Measurements from ENCODE around the gene MINAR1. TPM values are rescaled to one million over a fixed set of nuclear protein-coding genes. Genes with fewer than 3 reads are reported as not detected.

The MINAR1 gene
- total and polyA plus RNA-seq, 2 of the 13 experiments (the other 11 are each of a cell fraction or from before 2014, with no cell fraction given): 0.15 to 0.16 TPM

DNA sequence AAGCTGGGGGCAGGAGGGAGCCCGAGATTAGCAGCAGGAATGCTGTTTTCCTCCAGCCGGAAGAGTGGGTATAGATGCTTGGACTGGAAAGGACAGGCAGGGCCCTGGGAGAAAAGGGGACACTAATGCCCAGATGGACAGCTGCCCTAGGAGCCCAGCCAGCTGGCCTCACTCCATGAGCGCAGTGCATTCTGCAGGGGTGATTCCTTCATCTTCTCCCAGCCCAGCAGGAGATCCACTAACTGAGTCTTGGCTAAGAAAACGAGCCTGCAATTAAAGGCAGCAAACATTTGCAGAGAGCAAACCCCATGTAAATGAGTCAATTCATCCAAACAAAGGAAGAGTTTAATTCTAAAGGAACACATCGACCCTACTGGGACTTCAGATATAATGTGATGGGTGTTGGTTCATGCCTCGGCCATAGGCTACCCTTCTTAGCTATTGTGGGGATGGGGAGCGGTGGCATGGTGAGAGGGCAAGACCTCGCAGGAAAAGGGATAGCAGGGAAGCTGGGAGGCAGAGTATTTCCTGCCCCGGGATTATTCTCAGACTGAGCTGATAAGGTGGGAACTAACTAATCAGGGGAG lies 13.3 kb upstream of the MINAR1 start:
- H3K4me3 ChIP-seq (replicated peaks in 1 of 3; ENCODE audit: insufficient read depth in 1 of 3, low read depth in 2 of 3, low read length in 3 of 3): no peak overlapping the region
- ATAC-seq (no peak), DNase-seq (ENCODE audit: low spot score) (no peak), FAIRE-seq (no peak)
- H4K20me1 ChIP-seq (ENCODE audit: insufficient read depth, low read length): no peaks in the 10 kb centered on the region
- H2AFZ ChIP-seq (ENCODE audit: low read length): no peak overlapping the region
- H3K9me3 ChIP-seq (ENCODE audit: low read length): no peaks in the 10 kb centered on the region
- no TSS peak for BruUV-seq (replicated peaks)
- POLR2A ChIA-PET: no interaction called here
- no peaks in the 10 kb centered on the region for H3K27me3 ChIP-seq (ENCODE audit: control insufficient read depth in 1 of 2, insufficient read depth in 2 of 2, low read length in 2 of 2)
- CTCF ChIA-PET (ENCODE audit: low intra/inter-chr PET ratio, low total read pairs): no interaction called here
- WGBS (ENCODE audit: low lambda C conversion rate): 34% methylated on average over 7 of the region's 9 CpGs
- H3K9ac ChIP-seq (ENCODE audit: insufficient read depth, low read depth, low read length): no peak overlapping the region
- TF ChIP-seq ZNF616 (CRISPR knock-in tag; IDR thresholded peaks at IDR 0.05; ENCODE audit: low read depth) (no peak), ELF4 (CRISPR knock-in tag; IDR thresholded peaks at IDR 0.05; ENCODE audit: borderline replicate concordance) (no peak), ZSCAN20 (CRISPR knock-in tag; IDR thresholded peaks at IDR 0.05; ENCODE audit: borderline replicate concordance) (no peak)
- TF ChIP-seq, protein P1, sequence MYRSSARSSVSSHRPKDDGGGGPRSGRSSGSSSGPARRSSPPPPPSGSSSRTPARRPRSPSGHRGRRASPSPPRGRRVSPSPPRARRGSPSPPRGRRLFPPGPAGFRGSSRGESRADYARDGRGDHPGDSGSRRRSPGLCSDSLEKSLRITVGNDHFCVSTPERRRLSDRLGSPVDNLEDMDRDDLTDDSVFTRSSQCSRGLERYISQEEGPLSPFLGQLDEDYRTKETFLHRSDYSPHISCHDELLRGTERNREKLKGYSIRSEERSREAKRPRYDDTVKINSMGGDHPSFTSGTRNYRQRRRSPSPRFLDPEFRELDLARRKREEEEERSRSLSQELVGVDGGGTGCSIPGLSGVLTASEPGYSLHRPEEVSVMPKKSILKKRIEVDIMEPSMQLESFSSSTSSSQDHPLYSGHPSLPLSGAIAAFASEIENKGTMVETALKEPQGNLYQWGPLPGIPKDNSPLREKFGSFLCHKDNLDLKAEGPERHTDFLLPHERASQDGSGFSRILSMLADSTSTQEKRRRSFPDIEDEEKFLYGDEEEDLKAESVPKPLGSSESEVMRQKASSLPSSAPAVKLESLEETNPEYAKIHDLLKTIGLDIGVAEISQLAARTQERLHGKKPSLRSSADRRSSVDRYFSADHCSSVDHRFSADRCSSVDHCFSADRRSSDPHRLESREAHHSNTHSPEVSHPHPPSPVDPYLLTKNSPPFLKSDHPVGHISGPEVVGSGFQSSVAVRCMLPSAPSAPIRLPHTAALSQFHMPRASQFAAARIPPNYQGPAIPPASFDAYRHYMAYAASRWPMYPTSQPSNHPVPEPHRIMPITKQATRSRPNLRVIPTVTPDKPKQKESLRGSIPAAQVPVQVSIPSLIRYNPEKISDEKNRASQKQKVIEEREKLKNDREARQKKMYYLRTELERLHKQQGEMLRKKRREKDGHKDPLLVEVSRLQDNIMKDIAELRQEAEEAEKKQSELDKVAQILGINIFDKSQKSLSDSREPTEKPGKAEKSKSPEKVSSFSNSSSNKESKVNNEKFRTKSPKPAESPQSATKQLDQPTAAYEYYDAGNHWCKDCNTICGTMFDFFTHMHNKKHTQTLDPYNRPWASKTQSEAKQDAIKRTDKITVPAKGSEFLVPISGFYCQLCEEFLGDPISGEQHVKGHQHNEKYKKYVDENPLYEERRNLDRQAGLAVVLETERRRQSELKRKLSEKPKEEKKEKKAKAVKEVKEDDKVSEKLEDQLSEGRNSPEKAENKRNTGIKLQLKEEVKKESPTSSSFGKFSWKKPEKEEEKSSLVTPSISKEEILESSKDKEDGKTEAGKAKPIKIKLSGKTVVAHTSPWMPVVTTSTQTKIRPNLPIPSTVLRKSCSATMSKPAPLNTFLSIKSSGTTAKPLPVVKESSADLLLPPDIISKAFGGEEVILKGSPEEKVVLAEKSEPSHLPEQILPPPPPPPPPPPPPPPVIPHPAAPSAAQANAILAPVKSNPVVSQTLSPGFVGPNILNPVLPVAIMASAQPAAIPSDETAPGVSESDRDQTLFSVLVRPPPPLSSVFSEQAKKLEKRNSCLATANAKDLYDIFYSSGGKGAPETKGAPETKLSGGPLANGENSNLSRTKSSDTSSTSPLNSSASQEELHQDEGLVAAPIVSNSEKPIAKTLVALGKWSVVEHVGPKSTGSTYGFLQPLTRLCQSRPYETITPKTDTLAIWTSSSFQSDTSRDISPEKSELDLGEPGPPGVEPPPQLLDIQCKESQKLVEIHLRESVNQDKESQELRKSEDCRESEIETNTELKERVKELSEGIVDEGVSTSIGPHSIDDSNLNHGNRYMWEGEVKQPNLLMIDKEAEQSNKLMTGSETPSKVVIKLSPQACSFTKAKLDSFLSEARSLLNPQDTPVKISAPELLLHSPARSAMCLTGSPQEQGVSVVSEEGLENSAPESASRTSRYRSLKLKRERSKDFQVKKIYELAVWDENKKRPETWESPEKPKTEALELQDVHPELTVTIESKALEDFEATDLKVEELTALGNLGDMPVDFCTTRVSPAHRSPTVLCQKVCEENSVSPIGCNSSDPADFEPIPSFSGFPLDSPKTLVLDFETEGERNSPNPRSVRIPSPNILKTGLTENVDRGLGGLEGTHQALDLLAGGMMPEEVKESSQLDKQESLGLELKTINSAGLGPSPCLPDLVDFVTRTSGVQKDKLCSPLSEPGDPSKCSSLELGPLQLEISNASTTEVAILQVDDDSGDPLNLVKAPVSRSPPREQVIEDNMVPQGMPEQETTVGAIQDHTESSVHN (CRISPR knock-in tag; IDR thresholded peaks at IDR 0.05): no peak
- TF ChIP-seq, protein P2, sequence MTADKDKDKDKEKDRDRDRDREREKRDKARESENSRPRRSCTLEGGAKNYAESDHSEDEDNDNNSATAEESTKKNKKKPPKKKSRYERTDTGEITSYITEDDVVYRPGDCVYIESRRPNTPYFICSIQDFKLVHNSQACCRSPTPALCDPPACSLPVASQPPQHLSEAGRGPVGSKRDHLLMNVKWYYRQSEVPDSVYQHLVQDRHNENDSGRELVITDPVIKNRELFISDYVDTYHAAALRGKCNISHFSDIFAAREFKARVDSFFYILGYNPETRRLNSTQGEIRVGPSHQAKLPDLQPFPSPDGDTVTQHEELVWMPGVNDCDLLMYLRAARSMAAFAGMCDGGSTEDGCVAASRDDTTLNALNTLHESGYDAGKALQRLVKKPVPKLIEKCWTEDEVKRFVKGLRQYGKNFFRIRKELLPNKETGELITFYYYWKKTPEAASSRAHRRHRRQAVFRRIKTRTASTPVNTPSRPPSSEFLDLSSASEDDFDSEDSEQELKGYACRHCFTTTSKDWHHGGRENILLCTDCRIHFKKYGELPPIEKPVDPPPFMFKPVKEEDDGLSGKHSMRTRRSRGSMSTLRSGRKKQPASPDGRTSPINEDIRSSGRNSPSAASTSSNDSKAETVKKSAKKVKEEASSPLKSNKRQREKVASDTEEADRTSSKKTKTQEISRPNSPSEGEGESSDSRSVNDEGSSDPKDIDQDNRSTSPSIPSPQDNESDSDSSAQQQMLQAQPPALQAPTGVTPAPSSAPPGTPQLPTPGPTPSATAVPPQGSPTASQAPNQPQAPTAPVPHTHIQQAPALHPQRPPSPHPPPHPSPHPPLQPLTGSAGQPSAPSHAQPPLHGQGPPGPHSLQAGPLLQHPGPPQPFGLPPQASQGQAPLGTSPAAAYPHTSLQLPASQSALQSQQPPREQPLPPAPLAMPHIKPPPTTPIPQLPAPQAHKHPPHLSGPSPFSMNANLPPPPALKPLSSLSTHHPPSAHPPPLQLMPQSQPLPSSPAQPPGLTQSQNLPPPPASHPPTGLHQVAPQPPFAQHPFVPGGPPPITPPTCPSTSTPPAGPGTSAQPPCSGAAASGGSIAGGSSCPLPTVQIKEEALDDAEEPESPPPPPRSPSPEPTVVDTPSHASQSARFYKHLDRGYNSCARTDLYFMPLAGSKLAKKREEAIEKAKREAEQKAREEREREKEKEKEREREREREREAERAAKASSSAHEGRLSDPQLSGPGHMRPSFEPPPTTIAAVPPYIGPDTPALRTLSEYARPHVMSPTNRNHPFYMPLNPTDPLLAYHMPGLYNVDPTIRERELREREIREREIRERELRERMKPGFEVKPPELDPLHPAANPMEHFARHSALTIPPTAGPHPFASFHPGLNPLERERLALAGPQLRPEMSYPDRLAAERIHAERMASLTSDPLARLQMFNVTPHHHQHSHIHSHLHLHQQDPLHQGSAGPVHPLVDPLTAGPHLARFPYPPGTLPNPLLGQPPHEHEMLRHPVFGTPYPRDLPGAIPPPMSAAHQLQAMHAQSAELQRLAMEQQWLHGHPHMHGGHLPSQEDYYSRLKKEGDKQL (CRISPR knock-in tag; IDR thresholded peaks at IDR 0.05; ENCODE audit: low read depth): no peak
- in situ Hi-C loops (cut with HindIII; ENCODE audit: extremely low pct_ligation_motif_present, low pct_unique_long_range_greater_than_20kb): no loop called here
- no peaks in the 10 kb centered on the region for H3K36me3 ChIP-seq (replicated peaks in 1 of 2; ENCODE audit: control insufficient read depth in 1 of 2, insufficient read depth in 2 of 2, low read length in 2 of 2)
- H3K4me1 ChIP-seq (ENCODE audit: insufficient read depth, low read length): no peaks in the 10 kb centered on the region
- H3K27ac ChIP-seq (ENCODE audit: extremely low read length, insufficient read depth, low read length): no peak overlapping the region
- no peaks in the 10 kb centered on the region for H3K79me2 ChIP-seq (ENCODE audit: insufficient read depth, low read length)
- intact Hi-C loops (cut with micrococcal nuclease; ENCODE audit: unreplicated experiment): no loop called here
- no peak overlapping the region for H3K4me2 ChIP-seq (ENCODE audit: low read depth, low read length)
